Muscle layer of duodenum (tissue), 2 donors: ENCODE measurements around the gene KCP.

Experiments used
- H3K27ac ChIP-seq: one replicate; pipeline ENCODE4 v1.7.0; 2013; ENCODE audit warnings: mild to moderate bottlenecking, low read length
- H3K27me3 ChIP-seq: one replicate; pipeline ENCODE4 v1.7.0; 2013; ENCODE audit warnings: low read depth, mild to moderate bottlenecking, control low read depth, low read length
- H3K36me3 ChIP-seq, 2 donors: one replicate each; pipeline ENCODE4 v1.7.0; 2013; ENCODE audit warnings: low read length in 2 of 2, control low read depth in 1 of 2, mild to moderate bottlenecking in 1 of 2; ENCODE audit not compliant: insufficient read depth in 2 of 2, control insufficient read depth in 1 of 2
- H3K4me1 ChIP-seq, 2 donors: one replicate each; pipeline ENCODE4 v1.7.0; 2013; ENCODE audit warnings: low read length in 2 of 2, mild to moderate bottlenecking in 2 of 2, control low read depth in 1 of 2, moderate library complexity in 1 of 2; ENCODE audit not compliant: insufficient read depth in 2 of 2, control insufficient read depth in 1 of 2
- H3K4me3 ChIP-seq, 2 donors: one replicate each; pipeline ENCODE4 v1.7.0; 2013; ENCODE audit warnings: low read length in 2 of 2, low read depth in 1 of 2, mild to moderate bottlenecking in 1 of 2
- H3K9me3 ChIP-seq, 2 donors: one replicate each; pipeline ENCODE4 v1.7.0; 2013; ENCODE audit warnings: low read length in 2 of 2, control low read depth in 1 of 2, mild to moderate bottlenecking in 1 of 2; ENCODE audit not compliant: control insufficient read depth in 1 of 2
- donor health status: healthy.

Gene KCP

GRCh38 chr7:128937647-128938543 is 27.4 kb upstream of the KCP start, which contains the start of gene IRF5:
Gene IRF5 (plus strand): TSS chr7:128937927. CDS start chr7:128942082, 4,155 bp downstream.
- H3K4me1 ChIP-seq = peaks cover 0 to 20% of the 10 kb centered on the region in 2 donors
- no peaks in the 10 kb centered on the region for H3K36me3 ChIP-seq
- H3K27ac ChIP-seq = no peak within 1 kb of the TSS
- no peaks in the 10 kb centered on the region for H3K27me3 ChIP-seq
- peak within 1 kb of the TSS; percentile 67 to 77 for H3K4me3 ChIP-seq
- H3K9me3 ChIP-seq = no peaks in the 10 kb centered on the region

DNA sequence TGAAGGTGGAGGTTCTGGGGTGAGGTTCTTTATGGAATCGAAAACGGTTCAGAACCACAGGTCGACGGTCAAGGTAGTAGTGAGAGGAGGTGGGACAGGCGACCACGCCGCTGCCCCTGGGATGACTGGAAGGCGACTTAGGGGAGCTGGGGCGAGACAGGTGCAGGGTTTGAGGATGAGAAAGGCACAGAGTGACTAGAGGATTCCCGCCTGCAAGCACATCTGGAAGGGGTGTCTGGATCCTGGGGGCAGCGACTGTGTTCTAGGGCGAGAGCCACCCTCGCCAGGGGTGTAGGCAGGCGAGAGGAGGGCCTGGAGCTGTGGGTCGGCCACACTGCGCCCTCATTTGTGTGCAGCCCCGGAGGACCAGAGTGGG is 26.8 kb upstream of the KCP start:
- peaks cover 0 to 20% of the 10 kb centered on the region in 2 donors for H3K4me1 ChIP-seq
- no peaks in the 10 kb centered on the region for H3K27me3 ChIP-seq
- H3K9me3 ChIP-seq = no peaks in the 10 kb centered on the region
- H3K27ac ChIP-seq = no peak overlapping the region
- H3K4me3 ChIP-seq = peak overlapping the region in 1 of 2 donors; percentile 77
- no peaks in the 10 kb centered on the region for H3K36me3 ChIP-seq

DNA sequence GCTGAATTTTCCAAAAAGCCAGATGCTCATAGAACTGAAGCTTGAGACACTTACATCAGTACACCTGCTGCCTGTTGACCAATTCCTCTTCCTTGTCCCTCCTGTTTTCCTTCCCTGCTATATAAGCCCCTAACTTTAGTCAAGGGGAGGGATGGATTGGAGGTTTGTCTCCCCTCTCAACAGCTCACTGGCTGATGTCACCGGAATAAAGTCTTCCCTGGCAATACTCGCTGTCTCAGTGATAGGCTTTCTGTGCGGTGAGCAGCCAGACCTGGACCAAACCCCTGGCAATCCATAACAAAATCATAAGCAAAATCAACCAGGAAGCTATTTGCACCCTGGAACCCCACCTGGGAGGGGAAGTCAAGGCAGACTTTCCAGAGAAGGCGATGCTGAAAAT is 26.3 kb upstream of the KCP start:
- no peaks in the 10 kb centered on the region for H3K9me3 ChIP-seq
- peaks cover 0 to 20% of the 10 kb centered on the region in 2 donors for H3K4me1 ChIP-seq
- H3K4me3 ChIP-seq = no peak overlapping the region
- H3K27ac ChIP-seq = no peak overlapping the region
- no peaks in the 10 kb centered on the region for H3K27me3 ChIP-seq
- H3K36me3 ChIP-seq = no peaks in the 10 kb centered on the region

DNA sequence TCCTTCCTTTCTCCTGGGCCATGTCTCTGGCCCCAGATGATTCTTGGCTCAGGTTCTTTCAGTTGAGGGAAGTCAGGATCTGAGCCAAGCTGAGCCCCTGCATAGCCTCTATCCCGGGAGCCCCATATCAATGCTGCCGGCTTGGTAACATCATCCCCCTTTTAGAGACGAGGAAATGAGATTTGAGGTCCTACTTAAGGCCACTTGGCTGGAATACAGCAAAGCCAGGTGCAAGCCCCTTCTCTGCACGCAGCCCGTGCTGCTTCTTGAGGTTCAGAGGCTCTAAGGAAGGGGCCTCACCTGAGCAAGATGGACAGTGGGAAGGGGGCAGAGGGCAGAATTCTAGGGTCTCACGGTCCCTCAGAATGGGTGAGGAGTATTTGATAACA is 24.8 kb upstream of the KCP start:
- H3K9me3 ChIP-seq = no peaks in the 10 kb centered on the region
- no peak overlapping the region for H3K27ac ChIP-seq
- H3K4me1 ChIP-seq = peaks cover 0 to 20% of the 10 kb centered on the region in 2 donors
- H3K27me3 ChIP-seq = no peaks in the 10 kb centered on the region
- no peak overlapping the region for H3K4me3 ChIP-seq
- H3K36me3 ChIP-seq = no peaks in the 10 kb centered on the region

DNA sequence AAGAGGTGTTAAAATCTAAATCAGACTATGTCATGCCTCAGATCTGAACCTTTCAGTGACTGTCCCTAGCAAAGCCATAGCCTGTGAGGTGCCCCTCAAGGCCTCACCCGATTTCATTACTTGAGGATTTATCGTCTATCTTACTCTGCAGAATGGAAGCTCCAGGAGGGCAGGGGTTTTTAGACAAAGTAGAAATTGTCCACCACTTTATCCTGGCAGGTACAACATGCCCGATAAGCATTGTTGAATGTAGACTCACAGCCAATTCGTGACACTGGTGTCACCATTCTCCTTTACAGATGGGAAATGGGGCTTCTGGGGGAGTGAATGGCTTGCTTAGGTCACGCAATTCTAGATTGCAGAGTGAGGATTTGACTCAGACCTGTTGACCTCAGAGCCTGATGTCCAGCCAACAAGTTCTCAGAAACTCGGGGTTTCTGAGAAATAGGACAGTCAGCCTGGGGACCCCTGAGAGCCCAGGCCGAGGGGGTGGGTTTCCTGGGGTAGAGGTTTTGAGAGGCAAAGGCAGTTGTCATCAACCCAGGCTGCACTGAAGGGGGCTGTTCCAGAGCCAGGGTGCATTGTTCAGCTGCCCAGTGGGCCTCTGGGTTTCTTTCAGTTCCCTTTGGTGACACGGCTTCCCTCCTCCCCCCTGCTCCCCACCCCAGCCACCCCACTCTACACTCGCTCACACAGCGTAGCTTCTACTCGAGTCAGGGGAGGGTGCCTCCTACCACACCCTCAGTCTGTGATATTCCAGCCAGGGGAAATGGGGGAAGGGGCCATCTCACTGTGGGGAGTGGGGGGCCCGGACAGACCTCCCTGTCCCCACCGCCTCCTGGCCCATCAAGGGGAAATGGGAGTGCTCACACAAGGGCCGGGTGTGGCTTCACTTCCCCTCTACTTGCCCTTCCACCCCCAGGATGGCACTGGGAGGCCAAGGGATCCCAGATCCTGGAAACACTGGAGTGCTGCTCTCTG is 24.1 kb upstream of the KCP start:
- Histone ChIP-seq H3K4me1 (peaks cover 0 to 20% of the 10 kb centered on the region in 2 donors), H3K27me3 (no peaks in the 10 kb centered on the region), H3K9me3 (no peaks in the 10 kb centered on the region), H3K36me3 (no peaks in the 10 kb centered on the region), H3K27ac (no peak overlapping the region), H3K4me3 (no peak overlapping the region)

GRCh38 chr7:128933180-128933891 is 22.8 kb upstream of the KCP start:
- Histone ChIP-seq H3K27me3 (no peaks in the 10 kb centered on the region), H3K4me1 (peaks cover 0 to 10% of the 10 kb centered on the region in 2 donors), H3K27ac (no peak overlapping the region), H3K9me3 (no peaks in the 10 kb centered on the region), H3K4me3 (no peak overlapping the region), H3K36me3 (no peaks in the 10 kb centered on the region)

GRCh38 chr7:128932862-128933179 is 22.3 kb upstream of the KCP start:
- no peak overlapping the region for H3K4me3 ChIP-seq
- H3K27me3 ChIP-seq = no peaks in the 10 kb centered on the region
- H3K9me3 ChIP-seq = no peaks in the 10 kb centered on the region
- no peak overlapping the region for H3K27ac ChIP-seq
- no peaks in the 10 kb centered on the region for H3K36me3 ChIP-seq
- H3K4me1 ChIP-seq = peaks cover 0 to 5% of the 10 kb centered on the region in 2 donors

GRCh38 chr7:128931965-128932861 is 21.7 kb upstream of the KCP start:
- H3K4me3 ChIP-seq = no peak overlapping the region
- no peaks in the 10 kb centered on the region for H3K36me3 ChIP-seq
- H3K4me1 ChIP-seq = no peaks in the 10 kb centered on the region
- no peaks in the 10 kb centered on the region for H3K27me3 ChIP-seq
- H3K9me3 ChIP-seq = no peaks in the 10 kb centered on the region
- no peak overlapping the region for H3K27ac ChIP-seq

DNA sequence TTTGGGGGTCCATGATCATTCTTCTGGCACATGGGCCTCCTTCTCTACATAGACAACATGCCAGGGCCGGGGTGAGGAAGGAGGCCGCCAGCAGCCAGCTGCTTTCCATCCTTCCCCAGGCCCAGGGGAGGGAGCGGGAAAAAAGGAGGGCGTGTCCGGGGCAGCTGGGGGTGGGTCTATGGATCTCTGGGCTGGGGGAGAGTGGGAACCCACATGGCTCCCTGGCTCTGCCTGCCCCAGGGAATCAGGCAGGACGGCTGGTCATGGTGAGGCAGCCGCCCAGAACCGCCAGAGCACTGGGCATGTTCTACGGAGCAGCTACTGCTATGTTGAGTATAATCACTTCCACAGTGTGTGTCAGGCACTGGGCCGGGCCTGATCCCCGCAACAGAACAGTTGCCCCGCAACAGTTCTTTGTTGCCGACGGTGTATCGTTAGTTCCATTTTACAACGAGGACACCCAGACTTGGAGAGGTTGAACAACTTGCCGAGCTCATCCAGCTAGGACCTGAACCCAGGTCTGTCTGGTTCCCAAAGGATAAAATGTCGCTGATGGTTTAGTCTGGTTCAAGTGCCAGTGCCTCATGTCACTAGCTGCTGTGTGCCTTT is 20.8 kb upstream of the KCP start:
- no peaks in the 10 kb centered on the region for H3K27me3 ChIP-seq
- H3K4me3 ChIP-seq = no peak overlapping the region
- H3K36me3 ChIP-seq = no peaks in the 10 kb centered on the region
- no peaks in the 10 kb centered on the region for H3K4me1 ChIP-seq
- no peaks in the 10 kb centered on the region for H3K9me3 ChIP-seq
- no peak overlapping the region for H3K27ac ChIP-seq
